ENCODE data around the gene APOL5.

The APOL5 gene

DNA sequence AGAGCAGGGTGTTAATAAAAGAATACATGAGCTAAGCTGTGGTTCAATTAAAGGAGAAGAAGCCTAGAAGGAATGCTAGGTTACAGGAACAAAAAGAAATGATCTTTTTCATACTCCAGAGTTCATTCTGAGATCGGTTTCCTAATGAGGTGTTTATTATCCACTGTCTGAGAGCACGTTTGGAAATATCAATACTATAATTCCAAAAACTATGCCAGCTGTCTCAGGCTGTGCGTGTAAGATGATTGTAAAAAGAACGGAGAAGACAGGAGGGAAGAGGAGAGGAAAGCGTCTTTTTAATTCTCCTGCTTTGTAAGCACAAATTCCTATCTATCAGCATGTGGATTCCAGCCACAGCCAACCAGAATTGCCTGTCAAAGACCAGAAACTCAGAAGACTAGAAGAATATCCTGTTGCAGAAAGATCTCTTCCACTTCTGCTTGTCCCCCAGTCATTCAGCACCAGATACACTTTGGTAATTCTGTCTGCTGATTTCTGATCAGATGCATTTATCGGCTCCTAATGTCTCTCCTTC, 25.7 kb downstream of the APOL5 start:
- DNase-seq: no peak

DNA sequence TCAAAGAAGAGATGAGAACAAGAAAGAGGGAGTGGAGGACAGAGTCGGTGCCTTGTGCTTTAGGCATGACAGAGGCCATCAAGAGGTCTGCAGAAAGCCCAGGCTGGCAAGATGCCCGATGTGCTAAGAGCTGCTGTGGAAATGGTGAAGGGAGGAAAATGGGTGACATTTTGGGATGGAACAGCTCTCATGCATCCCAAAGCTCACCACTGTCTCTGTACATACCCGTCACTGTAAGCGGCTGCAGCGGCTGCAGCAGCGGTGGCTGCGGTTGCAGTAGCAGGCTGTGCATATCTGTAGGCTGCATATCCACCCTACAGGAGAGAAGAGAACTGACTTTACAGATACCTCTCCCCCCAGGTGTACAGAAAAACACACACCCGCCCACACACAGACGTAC, 28.6 kb downstream of the APOL5 start:
- no peak for DNase-seq

DNA sequence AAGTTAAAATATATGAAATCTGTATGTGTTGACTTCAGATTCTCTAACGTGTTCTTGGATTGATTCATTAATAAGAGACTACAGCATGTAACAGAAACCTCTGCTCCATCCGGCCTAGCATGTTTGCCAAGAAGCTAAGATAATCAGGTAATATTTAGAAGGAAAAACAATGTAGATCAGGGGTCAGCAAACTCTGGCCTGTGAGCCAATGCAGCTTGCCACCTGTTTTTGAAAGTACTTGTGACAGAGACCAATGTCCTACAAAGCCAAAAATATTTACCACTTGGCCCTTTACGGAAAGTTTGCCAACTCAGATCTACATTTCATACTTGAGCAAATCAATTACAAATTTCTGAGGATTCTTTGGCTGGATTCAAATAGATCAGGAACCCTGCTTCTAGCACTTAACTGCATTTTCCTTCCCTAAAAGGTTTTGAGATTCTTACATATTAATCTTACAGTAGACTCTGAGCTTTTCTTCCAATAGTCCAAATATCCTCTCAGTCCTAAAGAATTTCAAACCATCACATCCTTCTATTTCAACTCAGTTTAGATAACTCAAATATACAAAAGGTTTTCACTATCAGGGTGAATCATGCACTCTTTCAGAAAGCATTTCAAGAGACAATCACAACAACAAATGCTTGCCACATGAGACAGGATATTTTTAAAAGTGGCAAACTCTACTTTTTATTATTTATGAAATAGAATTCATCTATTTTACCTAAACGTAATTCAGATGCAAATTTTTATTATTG, 29.5 kb downstream of the APOL5 start:
- no peak for DNase-seq

DNA sequence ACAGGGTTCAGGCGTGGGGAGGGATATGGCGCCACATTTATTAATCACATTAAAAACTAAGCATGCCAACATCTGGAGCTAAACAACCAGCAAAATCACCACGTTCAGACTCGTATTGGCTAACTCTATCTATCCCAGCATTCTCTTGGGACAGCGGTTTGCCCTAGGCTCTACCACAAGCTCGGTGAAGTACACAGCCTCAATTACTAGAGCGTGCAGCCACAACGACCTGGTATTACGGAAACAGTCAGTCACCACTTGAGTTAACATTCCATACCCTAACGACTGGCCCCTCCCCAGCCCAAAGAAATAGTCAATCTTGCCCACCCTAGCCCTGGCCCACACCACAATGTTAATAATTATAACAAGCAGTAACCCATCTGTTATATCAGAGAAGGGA, 32.1 kb downstream of the APOL5 start:
- DNase-seq: no peak

DNA sequence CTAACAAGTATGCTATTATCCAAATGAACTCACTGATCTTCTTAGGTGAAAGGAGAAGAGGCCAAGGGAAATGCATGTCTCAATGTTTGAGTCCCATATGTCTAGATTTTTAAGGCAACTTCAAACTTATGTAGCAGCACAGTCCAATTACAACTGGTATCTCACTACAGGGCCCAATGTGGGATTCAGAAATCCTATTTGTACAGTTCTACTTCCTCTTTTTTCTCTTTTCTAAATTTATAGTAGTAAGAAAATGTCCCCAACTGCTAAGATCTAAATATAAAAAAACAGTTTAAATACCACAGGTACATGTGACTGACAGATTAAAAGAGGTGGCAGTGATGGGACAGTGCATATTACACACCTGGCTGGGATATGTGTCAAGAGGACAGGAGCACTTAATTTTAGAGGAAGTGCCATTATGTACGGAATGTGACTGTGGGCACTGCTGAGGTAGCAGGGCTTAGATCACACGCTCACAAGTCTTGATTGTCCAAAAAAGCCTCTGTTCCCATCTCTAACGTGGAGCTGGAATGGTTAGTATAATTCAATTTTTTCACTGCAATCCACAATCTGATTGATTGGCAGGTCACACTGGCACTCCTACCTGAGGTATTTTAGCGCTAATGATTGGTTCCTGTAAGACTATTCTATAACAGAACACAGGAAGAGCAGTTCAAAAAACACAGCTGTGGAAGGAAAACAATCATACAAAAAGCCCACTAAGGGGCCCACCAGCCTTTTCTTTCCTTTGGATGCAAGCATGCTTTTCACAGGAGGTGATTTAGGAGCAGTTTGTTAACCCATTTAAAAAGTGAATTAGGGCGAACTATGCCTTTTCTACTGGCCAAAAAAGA, 34.6 kb downstream of the APOL5 start:
- no peak for DNase-seq

DNA sequence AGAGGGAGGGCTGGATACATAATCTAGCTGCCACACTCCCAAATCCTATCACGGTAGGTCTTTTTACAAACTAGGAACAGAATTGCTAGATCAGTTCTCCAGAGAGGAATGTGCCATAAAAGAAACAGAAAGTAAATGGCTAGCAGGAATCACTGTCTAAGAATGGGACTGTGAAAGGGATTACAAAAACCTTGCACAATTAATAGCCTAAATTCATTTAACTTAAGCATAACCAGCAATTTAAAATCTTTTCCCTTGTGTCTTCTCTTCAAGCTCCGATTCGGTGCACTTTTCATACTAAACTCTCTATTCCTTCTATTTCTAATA, 35.2 kb downstream of the APOL5 start:
- no peak for DNase-seq

DNA sequence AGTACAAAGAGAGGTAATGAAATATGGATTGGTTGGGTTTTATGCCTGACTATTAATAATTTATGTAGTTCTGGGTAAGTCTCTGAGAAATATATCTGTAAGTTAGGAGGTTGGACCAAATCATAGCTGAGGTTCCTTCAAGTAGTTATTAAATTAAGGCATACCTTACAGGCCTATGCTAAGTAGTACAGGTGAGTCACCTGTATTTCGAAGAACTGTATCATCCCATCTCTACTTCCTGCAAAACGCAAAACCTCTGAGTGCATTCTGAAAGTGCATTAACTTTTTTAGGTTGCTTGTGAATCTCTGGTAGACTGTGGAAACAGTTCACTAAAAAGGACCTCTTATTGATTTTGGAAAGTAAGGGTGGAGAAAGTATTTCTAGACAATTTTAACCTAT, 37.1 kb downstream of the APOL5 start:
- no peak for DNase-seq

DNA sequence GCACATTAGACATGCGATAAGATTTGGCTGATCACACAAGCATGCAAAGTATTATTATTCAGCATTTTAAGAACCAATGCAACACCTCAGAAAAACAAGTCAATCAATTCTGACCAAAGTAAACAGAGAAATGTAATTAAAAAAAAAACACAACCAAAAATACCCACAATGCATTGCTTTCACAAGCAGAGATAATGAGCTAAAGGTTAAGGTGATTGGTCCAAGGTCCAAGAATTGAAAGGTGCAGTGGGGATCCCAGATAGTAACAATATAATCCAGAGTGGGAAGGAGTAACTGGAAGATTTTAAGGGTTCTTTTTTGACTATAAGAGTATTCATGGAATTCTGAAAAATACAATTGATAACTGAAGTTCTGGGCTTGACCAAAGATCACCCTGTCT, 39.0 kb downstream of the APOL5 start:
- no peak for DNase-seq

DNA sequence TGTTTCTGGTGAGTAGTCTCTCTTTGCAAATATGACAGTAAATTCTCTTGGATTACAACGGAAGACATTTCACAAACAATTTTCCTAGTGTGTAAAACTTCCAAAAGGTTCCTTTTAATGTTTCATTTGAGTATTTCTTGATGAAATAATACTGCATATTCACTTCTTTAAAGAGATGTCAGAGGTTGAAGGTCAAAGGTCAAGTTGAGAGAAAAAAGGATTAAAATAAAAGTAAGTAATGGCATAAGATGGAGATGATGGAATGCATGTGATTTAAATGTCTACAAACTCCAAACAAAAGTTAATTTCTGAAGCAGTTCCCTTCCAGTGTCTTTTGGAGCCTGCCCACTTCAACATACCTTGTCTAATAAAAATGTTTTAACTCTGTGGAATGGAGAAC, 40.7 kb downstream of the APOL5 start:
- DNase-seq: no peak

DNA sequence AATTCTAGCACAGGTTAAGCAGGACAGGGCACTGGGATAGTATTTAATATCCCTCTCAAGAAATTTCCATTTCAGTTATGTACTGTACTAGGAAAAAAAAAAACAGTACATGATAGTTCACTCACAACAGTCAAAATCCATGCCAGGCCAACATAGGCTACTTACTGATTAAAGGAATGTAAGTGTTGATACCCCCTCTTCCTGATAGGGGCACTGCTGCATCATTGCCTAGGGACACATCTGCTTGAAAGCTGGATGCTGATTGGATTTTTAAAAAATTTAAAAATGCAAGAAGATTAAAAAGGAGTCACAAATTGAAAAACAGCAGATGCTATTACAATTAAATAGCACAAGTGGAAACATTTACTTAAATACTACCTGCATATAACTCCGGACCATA, 43.4 kb downstream of the APOL5 start:
- DNase-seq: no peak

DNA sequence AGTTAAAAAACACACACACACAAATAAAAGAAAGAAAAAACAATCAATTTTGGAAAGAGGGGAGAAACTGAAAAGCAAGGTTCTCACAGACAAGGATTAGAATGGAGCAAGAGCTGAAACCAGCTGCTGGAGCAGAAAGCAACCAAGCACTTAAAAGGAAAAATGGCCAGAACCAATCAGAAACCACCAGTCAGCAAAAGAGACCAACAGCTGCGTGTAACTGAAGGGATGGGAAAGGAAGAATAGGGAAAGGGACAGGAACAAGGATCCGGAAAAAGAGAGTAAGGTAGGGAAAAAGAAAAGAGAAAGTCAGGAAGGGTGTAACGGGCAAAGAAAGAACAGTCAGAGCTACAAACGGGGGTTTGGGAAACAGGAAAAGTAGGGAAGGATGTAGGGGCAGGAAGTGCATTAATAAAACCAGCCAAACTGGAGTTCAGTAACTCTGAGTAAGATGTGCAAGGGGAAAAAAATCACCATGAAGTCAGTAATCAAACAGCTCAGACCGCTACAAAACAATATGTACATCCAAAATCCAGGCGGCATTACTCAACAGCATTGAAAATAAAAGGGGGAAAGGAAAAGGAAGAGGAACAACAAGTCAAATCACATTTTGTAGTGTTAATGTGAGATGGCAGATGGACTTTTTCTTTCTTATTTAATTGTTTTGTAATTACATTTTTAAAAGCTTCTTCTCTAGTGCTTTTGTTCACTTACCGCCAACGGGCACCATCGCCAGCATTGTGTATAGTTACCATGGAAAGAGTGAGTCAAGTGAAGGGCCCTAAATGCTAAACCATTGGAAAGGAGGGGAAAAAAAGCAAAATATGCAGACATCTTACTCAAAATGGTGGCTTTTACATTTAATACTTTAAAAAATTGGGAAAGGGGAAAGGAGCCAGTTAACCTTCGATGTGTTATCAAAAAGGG, 49.2 kb downstream of the APOL5 start:
- DNase-seq: no peak

DNA sequence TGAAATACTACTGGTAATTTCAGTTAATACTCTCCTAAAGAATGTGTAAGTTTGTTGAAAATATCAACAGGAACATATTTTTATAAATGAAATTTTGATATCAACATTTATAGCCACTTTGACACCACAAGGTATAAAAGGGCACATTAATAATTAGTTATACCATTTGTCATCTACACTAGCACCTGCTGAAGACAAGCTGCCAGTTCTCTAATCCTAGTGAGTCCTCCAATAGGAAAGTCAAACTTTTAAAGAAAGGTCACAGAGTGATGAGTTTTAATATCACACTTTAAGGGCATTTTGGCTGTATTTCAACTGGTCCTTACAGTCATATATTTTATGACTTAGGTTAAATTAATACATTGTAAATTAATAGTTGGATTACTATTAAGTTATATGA, 52.3 kb downstream of the APOL5 start:
- no peak for DNase-seq

DNA sequence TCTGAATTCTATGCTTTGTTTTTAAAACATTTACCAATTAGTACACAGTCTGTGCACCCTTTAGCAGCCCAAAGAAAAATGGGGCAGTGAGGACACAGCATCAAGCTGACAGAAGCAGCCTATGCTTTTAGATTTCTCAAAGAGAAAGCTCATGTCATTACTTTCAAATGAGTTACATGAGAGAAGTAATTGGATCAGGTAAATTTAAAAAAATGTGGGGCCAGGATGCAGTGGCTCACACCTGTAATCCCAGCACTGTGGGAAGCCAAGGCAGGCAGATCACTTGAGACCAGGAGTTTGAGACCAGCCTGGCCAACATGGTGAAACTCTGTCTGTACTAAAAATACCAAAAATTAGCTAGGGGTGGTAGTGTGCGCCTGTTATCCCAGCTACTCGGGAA, 57.7 kb downstream of the APOL5 start:
- no peak for DNase-seq

DNA sequence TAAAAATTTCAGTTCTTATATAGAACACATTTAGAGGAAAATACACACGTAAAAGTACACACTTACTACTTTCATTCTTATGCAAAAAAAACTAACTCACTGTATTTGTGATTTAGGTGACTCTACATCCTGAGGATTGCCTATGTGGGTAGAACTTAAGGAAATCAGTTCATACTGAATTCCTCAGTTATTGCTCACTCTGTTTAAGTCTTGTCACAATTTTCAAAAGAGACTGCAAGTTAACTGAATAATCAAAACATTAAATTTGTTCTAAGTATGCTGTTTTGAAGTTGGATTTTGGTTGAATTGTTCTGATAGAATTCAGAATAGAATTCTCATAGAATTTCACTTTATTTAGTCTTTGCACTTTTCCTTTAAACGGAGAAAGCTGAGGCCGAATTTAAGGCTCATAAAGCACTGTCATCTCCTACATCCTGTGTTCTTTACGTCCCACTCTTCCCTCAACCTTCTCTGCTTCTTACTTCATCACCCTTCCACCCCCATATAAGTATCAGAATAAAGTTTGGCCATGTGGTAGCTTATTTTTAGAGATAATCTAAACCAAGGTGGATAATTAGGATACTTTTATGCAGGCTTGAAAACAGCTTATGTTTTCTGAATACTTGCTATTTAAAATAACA, 59.8 kb downstream of the APOL5 start:
- no peak for DNase-seq
